NCI-H69 (cell line): Measurements from ENCODE around the gene HNRNPA1.
"Not testable (repeated sequence)": the region's sequence is repeated elsewhere in the genome, so short reads cannot be mapped to it uniquely, and the experiment has no call there.

ENCODE experiments used
- DNase-seq: peaks from one replicate; lab custom pipeline; 2025; lab: John Stamatoyannopoulos, UW

The HNRNPA1 gene

GRCh38 chr12:54276368-54276767, 4.2 kb upstream of the HNRNPA1 start:
- DNase-seq, result no peak

GRCh38 chr12:54277823-54278276, 2.7 kb upstream of the HNRNPA1 start:
- DNase-seq, result no peak

DNA sequence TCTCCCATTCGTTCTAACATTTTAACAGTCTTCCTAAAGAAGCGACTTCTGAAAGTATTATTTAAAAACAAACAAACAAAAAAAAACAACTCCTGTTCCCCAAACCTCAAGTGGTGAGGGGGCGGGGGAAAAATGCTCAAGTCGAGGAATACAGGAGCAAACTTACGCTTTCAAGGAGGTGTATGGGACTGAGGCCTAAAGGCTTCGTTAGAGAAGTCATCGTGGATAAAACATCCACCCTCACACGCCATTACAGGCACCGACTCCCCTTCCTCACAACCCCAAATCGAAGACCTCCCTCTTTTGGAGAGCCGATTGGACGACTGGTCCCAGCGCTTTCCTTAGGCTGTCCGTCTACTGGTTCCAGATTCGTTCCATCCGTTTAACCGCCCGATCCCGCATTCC, 1.3 kb upstream of the HNRNPA1 start:
- no peak for DNase-seq

DNA sequence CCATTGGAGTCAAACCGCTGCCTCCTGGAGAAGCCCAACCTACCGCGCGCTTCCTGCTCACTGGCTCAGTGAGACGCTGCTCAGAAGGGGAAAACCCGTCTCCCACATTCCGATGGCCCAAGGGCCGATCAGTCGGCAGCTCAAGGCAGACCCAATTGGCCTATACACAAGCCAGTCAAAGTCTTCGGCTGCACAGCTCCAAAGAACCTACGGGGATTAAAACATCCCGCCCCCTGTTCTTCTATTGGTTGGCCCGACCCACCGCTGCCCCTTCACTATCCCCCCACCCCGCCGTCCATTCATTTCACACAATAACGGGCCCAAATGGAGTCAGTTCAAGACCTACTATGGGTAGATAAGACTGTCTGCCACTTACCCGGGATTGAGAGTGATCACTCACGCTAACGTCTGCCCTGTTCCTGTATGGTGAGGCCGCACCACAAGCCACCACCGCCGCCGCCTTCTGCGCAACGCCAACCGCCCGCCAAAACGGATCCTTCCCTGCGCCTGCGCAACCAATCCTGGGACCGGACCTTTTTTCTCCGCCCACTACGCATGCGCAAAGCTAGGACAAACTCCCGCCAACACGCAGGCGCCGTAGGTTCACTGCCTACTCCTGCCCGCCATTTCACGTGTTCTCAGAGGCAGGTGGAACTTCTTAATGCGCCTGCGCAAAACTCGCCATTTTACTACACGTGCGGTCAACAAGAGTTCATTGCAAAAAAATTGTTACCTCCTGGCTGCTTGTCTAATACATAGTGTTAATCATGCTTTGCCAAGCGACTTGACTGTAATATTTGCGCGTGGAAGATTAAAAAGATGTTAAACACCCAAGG, 676 bp upstream of the HNRNPA1 start, which contains the start of gene CBX5:
Gene CBX5, minus strand, starts transcription at position 491 of the 836 bp plus-strand sequence. CDS start 22,472 bp downstream, outside the sequence.
- peak; percentile 99 for DNase-seq

DNA sequence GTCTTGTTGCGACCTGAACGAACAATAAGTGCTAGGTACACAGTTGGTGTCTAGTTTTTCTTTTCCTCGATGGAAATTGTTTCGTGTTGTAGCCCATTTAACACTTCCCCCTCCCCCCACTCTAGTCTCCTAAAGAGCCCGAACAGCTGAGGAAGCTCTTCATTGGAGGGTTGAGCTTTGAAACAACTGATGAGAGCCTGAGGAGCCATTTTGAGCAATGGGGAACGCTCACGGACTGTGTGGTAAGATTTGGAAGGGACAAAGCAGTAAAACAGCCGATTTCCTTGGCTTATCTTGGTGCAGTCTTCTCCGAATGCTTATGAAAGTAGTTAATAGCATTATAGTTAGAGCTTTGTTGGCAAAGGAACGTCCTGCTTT, 724 bp downstream of the HNRNPA1 start:
- not testable (repeated sequence) for DNase-seq

DNA sequence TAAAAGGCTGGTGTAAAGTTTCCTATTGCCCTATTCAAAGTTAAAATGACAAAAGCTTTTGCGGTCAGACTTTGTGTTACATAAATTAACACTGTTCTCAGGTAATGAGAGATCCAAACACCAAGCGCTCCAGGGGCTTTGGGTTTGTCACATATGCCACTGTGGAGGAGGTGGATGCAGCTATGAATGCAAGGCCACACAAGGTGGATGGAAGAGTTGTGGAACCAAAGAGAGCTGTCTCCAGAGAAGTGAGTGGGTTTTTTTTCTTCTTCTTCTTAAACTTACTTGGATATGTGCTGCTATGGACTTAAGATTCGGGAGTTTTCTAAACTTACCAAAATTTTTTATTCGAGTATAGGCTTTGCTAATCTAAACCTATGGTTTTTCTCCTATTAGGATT, 1.2 kb downstream of the HNRNPA1 start:
- DNase-seq, result not testable (repeated sequence)

DNA sequence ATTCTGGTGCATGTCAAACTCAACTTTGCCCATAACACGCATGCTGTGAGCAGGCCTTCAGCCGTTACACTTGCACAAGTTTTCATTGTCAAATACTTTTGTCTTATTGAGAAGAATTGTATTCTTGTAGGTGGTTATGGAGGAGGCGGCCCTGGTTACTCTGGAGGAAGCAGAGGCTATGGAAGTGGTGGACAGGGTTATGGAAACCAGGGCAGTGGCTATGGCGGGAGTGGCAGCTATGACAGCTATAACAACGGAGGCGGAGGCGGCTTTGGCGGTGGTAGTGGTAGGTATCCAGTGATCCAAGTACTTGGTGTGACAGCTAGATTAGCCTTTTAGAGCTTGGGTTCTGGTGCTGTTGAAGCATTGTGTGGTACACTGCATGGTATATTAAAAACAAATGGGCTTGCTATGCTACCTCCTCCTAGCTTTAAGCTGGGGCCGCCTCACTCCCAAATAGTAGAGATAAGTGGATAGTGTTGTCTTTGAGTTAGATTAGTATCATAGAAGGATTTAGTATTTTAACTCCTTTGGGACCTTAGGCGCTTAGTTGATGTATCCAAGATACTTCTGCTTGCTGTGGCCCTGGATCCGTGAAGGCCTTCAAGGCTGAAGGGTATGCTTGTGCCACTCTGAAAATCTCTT, 2.5 kb downstream of the HNRNPA1 start:
- DNase-seq, result no peak

DNA sequence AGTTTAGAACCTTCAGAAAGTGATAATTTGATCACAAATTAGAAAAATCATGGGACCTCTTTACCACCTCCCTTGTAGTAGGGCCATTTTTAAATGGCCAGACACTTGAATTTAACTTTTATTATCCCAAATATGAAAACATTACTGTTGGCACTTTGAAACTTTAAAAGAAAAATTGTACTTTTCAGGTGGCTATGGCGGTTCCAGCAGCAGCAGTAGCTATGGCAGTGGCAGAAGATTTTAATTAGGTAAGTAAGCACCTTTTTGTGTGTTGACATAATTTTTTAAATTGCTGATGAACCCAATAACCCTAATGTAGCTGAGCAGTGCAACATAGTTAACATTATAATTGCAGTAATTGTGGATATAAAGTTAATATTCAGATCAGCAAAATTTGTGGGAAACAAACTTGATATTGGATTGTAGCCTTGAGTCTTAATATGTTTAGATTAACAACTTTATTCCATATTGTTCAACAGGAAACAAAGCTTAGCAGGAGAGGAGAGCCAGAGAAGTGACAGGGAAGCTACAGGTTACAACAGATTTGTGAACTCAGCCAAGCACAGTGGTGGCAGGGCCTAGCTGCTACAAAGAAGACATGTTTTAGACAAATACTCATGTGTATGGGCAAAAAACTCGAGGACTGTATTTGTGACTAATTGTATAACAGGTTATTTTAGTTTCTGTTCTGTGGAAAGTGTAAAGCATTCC, 3.7 kb downstream of the HNRNPA1 start:
- not testable (repeated sequence) for DNase-seq

- no peak for DNase-seq
Observed at GRCh38 chr12:54285150-54286041, 4.9 kb downstream of the HNRNPA1 start.

- no peak for DNase-seq
Observed at GRCh38 chr12:54286042-54287030, 5.8 kb downstream of the HNRNPA1 start.

DNA sequence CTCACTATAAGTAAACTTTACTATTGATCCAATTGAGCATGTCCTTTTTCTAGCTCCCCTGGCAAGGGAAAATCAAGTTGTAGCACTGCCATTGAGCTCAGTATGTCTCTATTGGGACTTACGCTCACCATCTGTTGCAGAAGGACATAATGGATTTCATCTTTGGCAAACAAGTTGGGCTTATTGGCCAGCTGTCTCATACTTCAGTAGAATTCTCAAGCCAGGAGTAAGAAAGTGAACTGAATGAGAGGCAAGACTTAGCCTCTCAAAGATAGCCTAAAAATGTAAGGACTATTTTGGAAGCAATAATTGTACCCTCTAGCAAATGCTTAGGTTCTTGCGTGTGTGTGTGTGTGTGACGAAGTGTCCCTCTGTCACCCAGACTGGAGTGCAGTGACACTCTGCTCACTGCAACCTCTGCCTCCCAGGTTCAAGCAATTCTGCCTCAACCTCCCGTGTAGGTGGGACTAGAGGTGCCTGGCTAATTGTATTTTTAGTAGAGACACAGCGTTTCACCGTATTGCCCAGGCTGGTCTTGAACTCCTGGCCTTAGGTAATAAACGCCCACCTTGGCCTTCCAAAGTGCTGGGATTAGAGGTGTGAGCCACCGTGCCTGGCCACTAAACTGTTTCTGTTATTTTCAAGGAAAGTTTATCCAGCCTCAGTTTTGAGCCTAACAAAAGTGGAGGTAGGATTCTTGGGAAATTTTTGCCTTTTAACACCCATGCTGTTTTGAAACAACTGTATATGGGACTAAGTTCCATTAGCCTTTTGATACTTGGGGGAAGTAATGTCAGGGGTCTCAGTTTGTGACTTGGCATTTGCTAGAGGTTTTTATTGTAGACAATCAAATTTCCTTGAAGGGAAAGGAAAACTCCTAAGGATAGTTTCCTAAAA, 7.0 kb downstream of the HNRNPA1 start:
- DNase-seq, result peak; percentile 75

DNA sequence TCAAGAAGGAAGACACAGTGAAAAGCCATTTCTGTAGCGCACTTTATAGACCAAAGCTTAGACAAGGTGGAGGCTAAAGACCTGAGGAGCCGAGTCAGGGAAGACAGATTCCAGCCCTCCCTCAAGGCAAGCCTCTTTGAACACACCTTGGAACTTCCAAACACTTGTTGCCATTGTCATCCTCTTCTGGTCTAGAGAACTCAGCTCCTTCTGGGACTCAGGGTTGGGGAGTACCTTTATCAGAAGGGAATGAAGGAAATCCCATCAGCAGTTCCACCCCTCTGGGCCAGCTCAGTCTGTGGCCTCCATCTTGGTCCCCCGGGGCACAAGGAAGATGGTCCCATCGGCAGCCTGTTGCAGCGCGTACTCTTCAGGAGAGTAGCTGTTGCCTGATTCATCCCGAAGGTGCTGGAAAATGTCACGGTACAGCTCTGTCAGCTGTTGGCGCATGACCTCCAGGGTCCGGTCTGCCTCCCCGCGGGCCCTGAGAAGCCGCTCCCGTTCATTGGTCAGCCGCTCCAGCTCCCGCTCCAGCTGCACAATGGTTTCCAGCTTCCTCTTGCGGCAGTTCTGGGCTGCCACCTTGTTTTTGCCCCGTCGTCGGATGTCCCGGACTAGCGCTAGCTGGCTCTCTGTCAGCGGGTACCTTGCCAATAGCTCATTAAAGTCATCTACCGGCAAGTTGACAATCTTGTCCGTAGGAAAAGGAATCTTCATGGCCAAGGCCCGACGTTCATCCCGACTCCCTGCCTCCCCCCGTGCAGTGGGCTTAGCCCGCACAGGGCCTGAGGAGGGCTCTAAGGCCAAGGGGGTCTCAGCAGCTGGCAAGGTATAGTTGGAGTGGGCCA, 11.8 kb downstream of the HNRNPA1 start:
- DNase-seq, result no peak

GRCh38 chr12:54292931-54293241, 12.4 kb downstream of the HNRNPA1 start:
- DNase-seq, result no peak

DNA sequence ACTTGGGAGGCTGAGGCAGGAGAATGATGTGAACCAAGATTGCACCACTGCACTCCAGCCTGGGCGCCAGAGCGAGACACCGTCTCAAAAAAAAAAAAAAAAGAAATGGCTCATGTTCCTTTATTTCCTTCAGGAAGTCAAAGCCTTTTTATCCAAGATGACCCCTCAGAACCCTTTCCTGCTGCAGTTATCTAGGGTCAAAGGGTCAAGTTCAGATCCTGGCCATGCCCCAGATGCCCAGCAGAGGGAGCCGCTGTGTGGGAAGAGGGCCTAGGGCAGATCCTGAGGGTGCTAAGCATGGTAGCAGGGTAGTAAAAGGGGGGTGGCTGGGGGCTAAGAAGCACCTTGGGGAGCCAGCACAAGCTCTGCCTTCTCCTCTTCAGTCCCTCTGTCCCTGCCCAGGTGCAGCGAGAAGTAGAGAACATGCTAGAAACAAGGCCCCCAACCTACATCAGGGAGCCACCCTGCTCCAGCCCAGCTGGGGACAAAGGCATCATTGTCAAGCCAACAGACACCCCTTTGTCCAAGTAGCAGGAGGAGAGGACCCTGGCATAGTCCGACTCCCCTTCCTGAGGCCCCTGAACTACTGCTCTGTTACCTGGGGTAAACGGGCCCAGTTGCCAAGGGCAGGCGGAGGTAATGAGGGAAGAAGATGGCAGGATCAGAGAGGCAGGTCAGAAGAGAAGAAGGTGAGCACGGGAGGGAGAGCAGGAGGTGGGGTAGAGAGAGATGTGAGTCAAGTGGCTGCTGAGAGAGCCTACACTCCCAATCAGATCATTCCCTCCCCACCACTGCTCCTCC, 13.8 kb downstream of the HNRNPA1 start:
- peak; percentile 70 for DNase-seq

DNA sequence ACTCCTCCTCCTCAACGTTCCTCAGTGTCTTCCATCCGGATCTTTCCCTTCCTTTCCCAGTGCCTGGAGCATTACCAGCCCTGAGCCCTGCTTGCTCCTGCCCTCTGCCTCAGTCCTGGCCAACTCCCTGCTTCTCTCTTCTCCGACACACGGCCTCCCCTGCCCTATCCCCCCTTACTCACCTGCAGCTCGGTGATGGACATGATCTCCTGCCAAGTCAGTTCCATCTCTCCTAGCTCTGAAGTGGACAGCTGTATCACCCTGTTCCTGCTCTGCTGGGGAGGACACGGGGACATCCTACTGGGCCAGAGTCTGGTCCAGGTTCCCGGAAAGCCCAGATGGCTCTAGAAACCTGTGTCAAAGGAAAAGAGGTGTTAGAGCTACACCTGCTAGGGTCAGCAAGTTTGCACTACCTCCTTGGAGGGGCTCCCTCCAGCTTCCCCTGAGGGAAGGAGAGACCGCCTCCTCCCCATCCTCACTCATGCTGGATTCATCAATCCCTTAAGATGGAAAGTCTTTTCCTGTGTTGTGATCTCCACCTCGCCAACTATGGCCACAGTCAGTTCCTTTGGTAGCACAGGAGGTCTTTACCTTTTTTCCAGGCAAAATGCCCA, 14.5 kb downstream of the HNRNPA1 start:
- DNase-seq, result no peak

DNA sequence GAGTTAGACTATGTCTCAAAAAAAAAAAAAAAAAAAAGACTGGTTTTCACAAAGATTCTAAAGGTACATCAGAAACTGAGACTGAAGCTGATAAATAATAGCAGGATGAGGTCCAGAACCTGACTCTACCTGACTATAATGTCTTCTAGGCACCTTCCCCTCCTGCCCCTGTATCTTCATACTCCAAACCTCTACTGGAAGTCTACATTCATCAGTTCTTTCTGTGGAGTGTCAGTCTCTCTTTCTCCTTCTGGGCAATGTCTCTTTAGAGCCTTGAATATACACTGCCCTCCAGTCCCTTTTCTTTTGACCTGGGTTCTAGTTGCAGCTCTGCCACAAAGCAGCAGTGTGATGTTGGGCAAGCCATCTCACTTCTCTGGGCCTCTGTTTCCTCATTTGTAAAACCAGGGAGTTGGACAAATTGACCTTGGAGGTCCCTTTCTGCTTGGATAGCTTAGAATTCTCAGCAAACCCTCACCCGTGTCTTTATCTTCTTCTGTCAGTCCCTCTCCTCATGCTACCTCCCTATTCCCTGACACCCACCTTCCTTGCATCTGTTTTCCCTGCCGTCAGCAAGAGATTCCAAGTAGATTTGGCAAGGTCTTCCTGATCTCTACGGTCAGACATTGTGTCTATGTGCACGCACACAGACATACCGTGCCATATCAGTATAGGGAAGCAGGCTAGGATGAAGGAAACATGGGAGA, 16.0 kb downstream of the HNRNPA1 start:
- DNase-seq, result no peak

DNA sequence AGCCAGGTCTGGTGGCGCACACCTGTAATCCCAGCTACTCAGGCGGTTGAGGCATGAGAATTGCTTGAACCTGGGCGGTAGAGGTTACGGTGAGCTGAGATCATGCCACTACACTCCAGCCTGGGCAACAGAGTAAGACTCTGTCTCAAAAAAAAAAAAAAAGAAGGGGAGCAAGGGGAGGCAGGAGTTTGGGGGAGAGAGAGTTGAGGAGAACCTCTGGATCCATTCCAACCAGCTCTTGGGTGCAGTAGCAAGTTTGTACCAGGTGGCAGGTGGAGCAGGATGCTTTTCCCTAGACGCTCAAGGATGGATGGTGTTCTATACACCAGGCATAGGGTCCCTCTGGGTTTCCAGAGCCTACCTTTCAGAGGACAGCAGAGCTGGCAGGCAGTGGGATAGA, 18.4 kb downstream of the HNRNPA1 start:
- no peak for DNase-seq
